H9 (cell line): ENCODE measurements around the gene MFN2. TPM values are rescaled to one million over a fixed set of nuclear protein-coding genes. Genes with fewer than 3 reads are reported as not detected.

ENCODE experiments used
- DNase-seq: peaks from one replicate; pipeline ENCODE4 v3.0.0-alpha.2; 2017
- H2AFZ ChIP-seq: one replicate; pipeline ENCODE4 v1.6.1; 2013; ENCODE audit warnings: mild to moderate bottlenecking, low read length, control low read depth, moderate library complexity
- H2AK5ac ChIP-seq: 2 replicates; pipeline ENCODE4 v1.6.1; 2013; ENCODE audit warnings: low read length, control low read depth, mixed read lengths; ENCODE audit not compliant: insufficient read length
- H2BK120ac ChIP-seq: one replicate; pipeline ENCODE4 v1.6.1; 2013; ENCODE audit warnings: low read depth, mild to moderate bottlenecking, low read length, control low read depth, inconsistent platforms; ENCODE audit not compliant: poor library complexity, severe bottlenecking
- H2BK12ac ChIP-seq: 2 replicates; pipeline ENCODE4 v1.6.1; 2013; ENCODE audit warnings: low read length, control low read depth, mixed read lengths, low read depth; ENCODE audit not compliant: insufficient read length
- H2BK15ac ChIP-seq: 2 replicates; pipeline ENCODE4 v1.6.1; 2013; ENCODE audit warnings: low read depth, low read length, control low read depth
- H2BK20ac ChIP-seq: one replicate; pipeline ENCODE4 v1.6.1; 2013; ENCODE audit warnings: low read depth, mild to moderate bottlenecking, low read length, control low read depth, inconsistent platforms; ENCODE audit not compliant: poor library complexity, severe bottlenecking
- H2BK5ac ChIP-seq: 2 replicates; pipeline ENCODE4 v1.6.1; 2013; ENCODE audit warnings: low read length, control low read depth, mixed read lengths; ENCODE audit not compliant: insufficient read length
- H3K14ac ChIP-seq: 2 replicates; pipeline ENCODE4 v1.6.1; 2013; ENCODE audit warnings: low read length, control low read depth; ENCODE audit not compliant: insufficient read depth
- H3K18ac ChIP-seq: 2 replicates; pipeline ENCODE4 v1.6.1; 2013; ENCODE audit warnings: low read depth, mild to moderate bottlenecking, mixed read lengths, low read length, control low read depth; ENCODE audit not compliant: insufficient read length
- H3K23ac ChIP-seq: 2 replicates; pipeline ENCODE4 v1.6.1; 2013; ENCODE audit warnings: low read length, control low read depth, mixed read lengths, low read depth; ENCODE audit not compliant: insufficient read length
- H3K23me2 ChIP-seq: 2 replicates; pipeline ENCODE4 v1.6.1; 2013; ENCODE audit warnings: low read depth, mild to moderate bottlenecking, mixed read lengths, low read length, control low read depth; ENCODE audit not compliant: insufficient read length, poor library complexity, severe bottlenecking
- H3K27ac ChIP-seq: 2 replicates; pipeline ENCODE4 v1.5.1; 2013; ENCODE audit warnings: low read length, control low read depth, mixed read lengths, low read depth; ENCODE audit not compliant: insufficient read length
- H3K27me3 ChIP-seq: 2 replicates; pipeline ENCODE4 v1.6.1; 2013; ENCODE audit warnings: low read length, control low read depth, inconsistent platforms; ENCODE audit not compliant: insufficient read depth
- H3K4ac ChIP-seq: 2 replicates; pipeline ENCODE4 v1.6.1; 2013; ENCODE audit warnings: low read depth, mild to moderate bottlenecking, control low read depth, inconsistent platforms, low read length, moderate library complexity
- H3K4me1 ChIP-seq: 2 replicates; pipeline ENCODE4 v1.6.1; 2013; ENCODE audit warnings: low read length, control low read depth, inconsistent platforms; ENCODE audit not compliant: insufficient read depth
- H3K4me2 ChIP-seq: 2 replicates; pipeline ENCODE4 v1.6.1; 2013; ENCODE audit warnings: low read length, control low read depth, mixed read lengths; ENCODE audit not compliant: insufficient read length, insufficient read depth
- H3K56ac ChIP-seq: 2 replicates; pipeline ENCODE4 v1.6.1; 2013; ENCODE audit warnings: low read depth, mild to moderate bottlenecking, mixed read lengths, low read length, control low read depth; ENCODE audit not compliant: insufficient read length
- H3K79me1 ChIP-seq: 2 replicates; pipeline ENCODE4 v1.6.1; 2013; ENCODE audit warnings: low read depth, mild to moderate bottlenecking, moderate library complexity, low read length, control low read depth, inconsistent platforms; ENCODE audit not compliant: insufficient read depth, poor library complexity, severe bottlenecking
- H3K79me2 ChIP-seq: 2 replicates; pipeline ENCODE4 v1.6.1; 2013; ENCODE audit warnings: low read length, control low read depth, inconsistent platforms; ENCODE audit not compliant: insufficient read depth
- H3K9ac ChIP-seq: 2 replicates; pipeline ENCODE4 v1.6.1; 2013; ENCODE audit warnings: low read length, control low read depth, mixed read lengths; ENCODE audit not compliant: insufficient read length; ENCODE audit errors: extremely low read depth
- H3K9me3 ChIP-seq: one replicate; pipeline ENCODE4 v1.6.1; 2013; ENCODE audit warnings: low read depth, low read length, inconsistent platforms; ENCODE audit not compliant: control insufficient read depth
- H3T11ph ChIP-seq: one replicate; pipeline ENCODE4 v1.6.1; 2013; ENCODE audit warnings: mild to moderate bottlenecking, low read length, control low read depth, inconsistent platforms
- H4K20me1 ChIP-seq: one replicate; pipeline ENCODE4 v1.6.1; 2013; ENCODE audit not compliant: control insufficient read depth, insufficient read length, insufficient read depth
- H4K5ac ChIP-seq: 2 replicates; pipeline ENCODE4 v1.6.1; 2013; ENCODE audit warnings: low read depth, mild to moderate bottlenecking, mixed read lengths, low read length, control low read depth; ENCODE audit not compliant: insufficient read length
- H4K8ac ChIP-seq: replicated peaks from 2 replicates; pipeline ENCODE4 v1.6.1; 2013; ENCODE audit warnings: low read length, control low read depth, mixed read lengths, low read depth; ENCODE audit not compliant: insufficient read length
- H4K91ac ChIP-seq: 2 replicates; pipeline ENCODE4 v1.6.1; 2013; ENCODE audit warnings: low read depth, mild to moderate bottlenecking, moderate library complexity, mixed read lengths, low read length, control low read depth; ENCODE audit not compliant: insufficient read length
- H3K27ac Mint-ChIP-seq, 3 experiments: 2 replicates in 2 of 3; 3 replicates in 1 of 3; pipeline ENCODE4 v1.8.0; 2020 to 2021; ENCODE audit warnings: mixed read lengths in 3 of 3, mild to moderate bottlenecking in 1 of 3, moderate library complexity in 1 of 3
- H3K27me3 Mint-ChIP-seq: 2 replicates; pipeline ENCODE4 v1.8.0; 2021; ENCODE audit warnings: low read depth, mild to moderate bottlenecking, moderate library complexity, mixed read lengths
- H3K36me3 Mint-ChIP-seq, 3 experiments: 2 replicates in 2 of 3; 3 replicates in 1 of 3; pipeline ENCODE4 v1.8.0; 2020 to 2021; ENCODE audit warnings: low read depth in 3 of 3, mixed read lengths in 3 of 3; ENCODE audit not compliant: insufficient read depth in 1 of 3
- H3K4me1 Mint-ChIP-seq, 2 experiments: 2 replicates each; pipeline ENCODE4 v1.8.0; 2020; ENCODE audit warnings: mixed read lengths in 2 of 2
- H3K4me3 Mint-ChIP-seq, 2 experiments: 2 replicates in 1 of 2; 3 replicates in 1 of 2; pipeline ENCODE4 v1.8.0; 2020 to 2021; ENCODE audit warnings: mild to moderate bottlenecking in 2 of 2, mixed read lengths in 2 of 2, moderate library complexity in 1 of 2
- H3K9me3 Mint-ChIP-seq, 2 experiments: 2 replicates in 1 of 2; 3 replicates in 1 of 2; pipeline ENCODE4 v1.8.0; 2020; ENCODE audit warnings: mild to moderate bottlenecking in 2 of 2, mixed read lengths in 2 of 2, moderate library complexity in 1 of 2
- CTCF ChIP-seq: fragments of 200-600 bp; sonication (generic); conservative IDR thresholded peaks from 3 replicates; pipeline ENCODE4 v1.8.0; 2021; ENCODE audit warnings: antibody characterized with exemption, mild to moderate bottlenecking
- WGBS: extraction: QIAGEN DNeasy Blood & Tissue Kit; methylation state at CpG from one replicate; pipeline ENCODE4 v1.1.7; 2013; ENCODE audit warnings: missing lambda C conversion rate, low lambda C conversion rate, mixed read lengths; ENCODE audit not compliant: insufficient read length; ENCODE audit errors: extremely low coverage; 5-methylcytosine and 5-hydroxymethylcytosine counted together
- total RNA-seq: library from RNA; stranded (reverse); gene quantifications from 2 replicates; pipeline ENCODE4 v1.2.1, GENCODE V29; 2021

The MFN2 gene
- total RNA-seq, 1 experiment from 2014 or later = 61.4 TPM

GRCh38 chr1:11998636-11999035, 18.4 kb downstream of the MFN2 start:
- DNase-seq = no peak
- Histone ChIP-seq H3K4me2 (no peak overlapping the region), H4K5ac (no peak overlapping the region), H4K8ac (no peak overlapping the region), H2BK120ac (no peak overlapping the region), H2AFZ (no peak overlapping the region), H3K9me3 (no peaks in the 10 kb centered on the region), H3K14ac (no peak overlapping the region), H2AK5ac (no peak overlapping the region), H3K18ac (no peak overlapping the region), H4K91ac (no peak overlapping the region), H3K27ac (no peak overlapping the region), H3K79me1 (no peaks in the 10 kb centered on the region), H3K4ac (no peak overlapping the region), H2BK5ac (no peak overlapping the region), H3K9ac (no peak overlapping the region), H4K20me1 (no peaks in the 10 kb centered on the region), H3T11ph (no peak overlapping the region), H3K23ac (no peak overlapping the region), H2BK12ac (no peak overlapping the region), H2BK20ac (no peak overlapping the region), H3K56ac (no peak overlapping the region), H3K23me2 (no peaks in the 10 kb centered on the region), H3K4me1 (no peaks in the 10 kb centered on the region), H3K27me3 (no peaks in the 10 kb centered on the region), H3K79me2 (no peaks in the 10 kb centered on the region), H2BK15ac (no peak overlapping the region)
- H3K27me3 Mint-ChIP-seq = no peaks in the 10 kb centered on the region
- WGBS = no CpG with 5 or more reads among the region's 5 CpGs
- peak overlapping the region in 1 of 2 experiments; percentile 12; a peak in 1 of 5 replicates for H3K4me3 Mint-ChIP-seq
- H3K36me3 Mint-ChIP-seq = peaks cover 52 to 88% (median 73%) of the 10 kb centered on the region in 3 experiments
- no peaks in the 10 kb centered on the region for H3K9me3 Mint-ChIP-seq
- TF ChIP-seq CTCF = no peak
- H3K27ac Mint-ChIP-seq = peak overlapping the region in 1 of 3 experiments; percentile 35; a peak in 1 of 7 replicates
- no peaks in the 10 kb centered on the region for H3K4me1 Mint-ChIP-seq
